GM21367 (cell line): ENCODE measurements around the gene PIK3C2G.

ENCODE experiments used
- ATAC-seq: cut with Tn5 transposase; IDR thresholded peaks from one replicate; pipeline ENCODE4 v1.9.1; 2021; ENCODE audit not compliant: unreplicated experiment

PIK3C2G gene

GRCh38 chr12:18551106-18551505 lies 289.8 kb downstream of the PIK3C2G start:
- ATAC-seq: no peak

- no peak for ATAC-seq
Observed at GRCh38 chr12:18551701-18552100, 290.4 kb downstream of the PIK3C2G start.

- no peak for ATAC-seq
Observed at GRCh38 chr12:18552829-18553228, 291.5 kb downstream of the PIK3C2G start.

GRCh38 chr12:18556161-18556560 lies 294.8 kb downstream of the PIK3C2G start:
- no peak for ATAC-seq

GRCh38 chr12:18559242-18559641 lies 297.9 kb downstream of the PIK3C2G start:
- no peak for ATAC-seq

GRCh38 chr12:18562531-18562930 lies 301.2 kb downstream of the PIK3C2G start:
- no peak for ATAC-seq

GRCh38 chr12:18564306-18564705 lies 303.0 kb downstream of the PIK3C2G start:
- ATAC-seq: no peak

- no peak for ATAC-seq
Observed at GRCh38 chr12:18567787-18568186, 306.5 kb downstream of the PIK3C2G start.

GRCh38 chr12:18570543-18570942 lies 309.2 kb downstream of the PIK3C2G start:
- ATAC-seq: no peak

GRCh38 chr12:18576104-18576626 lies 314.8 kb downstream of the PIK3C2G start:
- no peak for ATAC-seq

- no peak for ATAC-seq
Observed at GRCh38 chr12:18576648-18577047, 315.3 kb downstream of the PIK3C2G start.

- no peak for ATAC-seq
Observed at GRCh38 chr12:18578191-18578590, 316.9 kb downstream of the PIK3C2G start.

- no peak for ATAC-seq
Observed at GRCh38 chr12:18580291-18580690, 319.0 kb downstream of the PIK3C2G start.

- ATAC-seq: no peak
Observed at GRCh38 chr12:18580706-18581105, 319.4 kb downstream of the PIK3C2G start.

- ATAC-seq: no peak
Observed at GRCh38 chr12:18581232-18581962, 320.1 kb downstream of the PIK3C2G start.

- ATAC-seq: no peak
Observed at GRCh38 chr12:18583655-18584054, 322.3 kb downstream of the PIK3C2G start.

- no peak for ATAC-seq
Observed at GRCh38 chr12:18586581-18586980, 325.3 kb downstream of the PIK3C2G start.

- no peak for ATAC-seq
Observed at GRCh38 chr12:18589316-18589715, 328.0 kb downstream of the PIK3C2G start.

GRCh38 chr12:18591473-18591872 lies 330.2 kb downstream of the PIK3C2G start:
- no peak for ATAC-seq

- ATAC-seq: no peak
Observed at GRCh38 chr12:18595412-18595811, 334.1 kb downstream of the PIK3C2G start.

GRCh38 chr12:18601962-18602361 lies 340.6 kb downstream of the PIK3C2G start:
- no peak for ATAC-seq

GRCh38 chr12:18612971-18613370 lies 351.7 kb downstream of the PIK3C2G start:
- ATAC-seq: no peak

- no peak for ATAC-seq
Observed at GRCh38 chr12:18620986-18621385, 359.7 kb downstream of the PIK3C2G start.
